CD4-positive, alpha-beta T cell treated with Interleukin-4 for 1 hour (primary cell): Measurements from ENCODE around the gene JAK1.
"Not testable (repeated sequence)": the region's sequence is repeated elsewhere in the genome, so short reads cannot be mapped to it uniquely, and the experiment has no call there.

Experiments used
- DNase-seq, 2 donors: peaks; one replicate each; pipeline ENCODE4 v3.0.0-alpha.2; 2020 to 2022

The JAK1 gene

DNA sequence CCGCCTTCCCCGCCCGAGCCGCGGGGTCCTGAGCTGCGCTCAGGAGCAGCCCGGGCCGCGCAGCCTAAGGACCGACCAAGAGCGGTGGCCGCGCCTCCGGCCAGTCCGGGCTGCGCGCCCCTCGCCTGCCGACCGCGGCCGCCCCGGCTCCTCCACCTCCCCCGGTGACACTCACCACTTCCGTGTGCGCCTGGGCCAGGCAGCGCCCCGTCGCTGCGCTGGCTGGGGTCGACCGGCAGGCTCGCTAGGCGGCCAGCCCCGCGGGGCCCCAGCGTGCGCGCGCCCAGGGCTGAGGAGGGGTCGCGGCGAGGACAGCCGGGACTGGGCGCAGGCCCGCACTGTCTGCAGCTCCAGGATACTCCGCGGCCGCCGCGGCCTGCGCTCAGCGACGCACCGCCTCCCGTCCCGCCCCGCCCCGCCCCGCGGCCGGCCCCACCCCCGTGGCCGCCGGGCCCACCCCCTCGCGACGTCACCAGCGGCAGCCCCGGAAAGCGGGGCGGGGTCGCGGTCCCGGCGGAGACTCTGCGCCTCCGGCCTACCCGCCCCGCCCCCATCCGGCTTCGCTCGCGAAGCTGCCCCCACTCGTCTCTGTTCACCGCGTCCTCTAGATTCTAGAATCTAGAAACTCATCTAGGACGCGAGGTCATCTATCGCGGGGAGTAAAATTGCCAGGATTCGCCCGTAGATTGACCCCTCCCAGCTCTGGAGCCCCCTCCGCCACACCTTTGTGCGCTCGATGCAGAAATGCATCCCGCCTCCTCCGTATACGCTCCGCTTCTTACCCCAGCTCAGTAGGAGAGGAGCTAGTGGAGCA is at the start of gene JAK1:
JAK1 (minus strand) TSS at position 392 of the 814 bp plus-strand sequence. CDS start 80,285 bp downstream, outside the sequence.
- DNase-seq: peak; percentile 87 to 88

- no peak for DNase-seq
These were observed 48.0 kb upstream of the JAK1 start for GRCh38 chr1:65014321-65014720.

- DNase-seq: peak in 1 of 2 donors; percentile 11
These were observed 45.6 kb upstream of the JAK1 start for GRCh38 chr1:65011983-65012382.

- DNase-seq: no peak
These were observed 43.5 kb upstream of the JAK1 start for GRCh38 chr1:65009724-65010420.

DNA sequence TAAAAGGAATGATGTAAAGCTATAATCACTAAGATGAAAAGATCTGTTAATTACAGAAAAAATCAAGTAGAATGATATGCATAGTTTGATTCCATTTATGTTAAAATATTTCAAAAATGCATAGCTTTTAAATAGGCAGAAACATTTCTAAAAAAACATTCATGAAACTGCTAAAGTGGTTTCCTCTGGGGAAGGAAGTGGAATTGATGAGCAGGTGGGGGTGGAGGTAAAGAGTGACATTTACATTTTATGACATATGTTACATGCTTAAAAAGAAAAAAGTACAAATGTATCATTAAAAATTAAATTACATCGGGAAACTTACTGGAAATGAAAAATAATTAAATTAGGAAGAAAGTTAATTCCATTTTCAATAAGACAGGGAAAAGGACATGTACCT is 42.8 kb upstream of the JAK1 start:
- DNase-seq: peak in 1 of 2 donors; percentile 18

DNA sequence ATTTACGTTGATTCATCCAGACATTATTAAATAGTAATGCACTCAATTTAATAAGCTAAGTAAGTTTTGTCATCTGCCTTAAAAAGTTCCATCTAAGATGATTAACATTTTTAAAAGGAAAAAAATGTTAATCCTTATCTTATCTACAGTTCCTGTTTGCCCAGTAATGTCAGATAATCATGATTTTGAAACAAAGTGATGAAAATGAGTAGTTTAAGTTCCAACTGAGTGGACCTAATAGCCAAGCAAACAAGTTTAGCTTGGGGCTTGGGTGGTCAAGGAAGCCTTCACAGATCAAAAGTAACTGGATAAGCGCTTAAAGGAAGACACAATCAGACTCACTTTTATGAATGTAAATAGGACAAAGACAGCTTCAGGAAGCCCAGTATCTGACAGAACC is 40.5 kb upstream of the JAK1 start:
- DNase-seq: no peak

- DNase-seq: no peak
These were observed 36.9 kb upstream of the JAK1 start for GRCh38 chr1:65003316-65003664.

DNA sequence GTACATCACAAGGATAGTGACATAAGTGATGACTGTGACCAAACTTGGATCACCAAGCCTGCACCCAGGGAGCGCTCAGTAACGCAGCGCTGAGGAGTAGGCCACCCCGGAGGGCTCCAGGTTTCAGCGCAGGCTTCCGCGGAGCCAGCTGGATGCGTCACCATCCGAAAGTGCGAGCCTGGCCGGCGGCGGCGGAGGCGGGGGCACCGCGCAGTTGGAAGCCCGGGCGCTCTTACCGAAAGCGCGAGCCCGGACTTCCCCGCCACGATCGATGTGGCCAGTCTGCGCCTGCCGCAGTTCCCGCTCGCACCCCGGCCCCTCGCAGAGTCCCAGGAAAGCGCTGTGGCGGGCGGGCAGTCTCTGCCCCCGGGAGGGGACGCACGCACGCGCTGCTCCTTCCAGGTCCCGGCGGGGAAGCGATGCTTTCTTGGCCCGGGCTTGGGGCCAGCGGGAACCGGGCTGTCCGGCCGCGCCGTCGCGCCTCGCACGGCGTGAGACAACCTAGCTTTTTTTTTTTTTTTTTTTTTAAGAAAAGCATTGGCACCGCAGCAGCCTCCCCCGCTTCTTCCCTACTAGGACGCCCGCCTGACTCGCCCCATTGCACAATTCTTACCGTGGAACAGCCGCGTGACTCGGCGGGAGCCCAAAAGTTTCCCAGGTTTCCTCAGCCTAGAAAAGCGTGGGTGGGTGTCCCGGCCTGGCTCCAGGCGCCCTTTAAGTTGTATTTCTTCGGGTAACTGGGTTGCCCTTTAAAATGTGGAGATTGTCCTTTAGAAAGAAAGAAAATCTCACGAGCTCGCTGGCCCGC is 36.4 kb upstream of the JAK1 start:
- peak; percentile 75 to 84 for DNase-seq

- DNase-seq: no peak
These were observed 35.8 kb upstream of the JAK1 start for GRCh38 chr1:65002156-65002507.

GRCh38 chr1:65001231-65001792 is 35.0 kb upstream of the JAK1 start:
- DNase-seq: peak; percentile 68 to 84

GRCh38 chr1:64998425-64998948 is 32.1 kb upstream of the JAK1 start:
- not testable (repeated sequence) for DNase-seq

DNA sequence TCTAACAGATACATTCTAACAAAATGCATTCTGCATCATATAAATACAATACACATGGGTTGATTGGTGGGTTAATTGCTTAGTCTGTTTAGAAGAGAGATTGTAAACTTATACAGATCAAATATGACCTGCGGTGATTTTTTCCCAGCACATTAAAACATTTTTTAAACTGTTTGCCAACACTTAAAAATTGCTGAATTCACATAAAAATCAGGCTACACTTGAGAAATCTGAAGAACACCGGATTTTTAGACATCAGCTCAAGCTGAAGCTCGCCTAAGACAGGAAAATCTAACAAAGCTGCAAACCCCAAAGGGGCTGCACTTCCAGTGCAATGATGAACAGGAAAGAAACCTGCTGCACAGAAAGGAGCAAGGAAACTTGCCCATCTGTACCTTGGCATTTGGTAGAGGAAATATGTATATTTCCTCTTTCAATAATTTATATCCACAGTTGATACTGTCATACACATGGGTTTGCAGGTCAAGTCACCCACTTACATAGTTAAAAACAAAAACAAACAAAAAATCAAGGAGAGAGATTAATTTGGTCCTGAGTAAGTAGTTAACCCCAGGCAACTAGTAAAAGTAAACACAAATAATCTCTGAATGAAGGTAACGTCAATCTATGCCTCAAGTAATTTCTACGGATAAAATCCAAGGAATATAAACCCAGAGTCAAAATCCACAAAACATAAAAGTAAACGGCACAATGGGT is 30.4 kb upstream of the JAK1 start:
- no peak for DNase-seq

- no peak for DNase-seq
These were observed 29.0 kb upstream of the JAK1 start for GRCh38 chr1:64995316-64995715.

- DNase-seq: peak in 1 of 2 donors; percentile 27
These were observed 20.8 kb upstream of the JAK1 start for GRCh38 chr1:64986903-64987871.

DNA sequence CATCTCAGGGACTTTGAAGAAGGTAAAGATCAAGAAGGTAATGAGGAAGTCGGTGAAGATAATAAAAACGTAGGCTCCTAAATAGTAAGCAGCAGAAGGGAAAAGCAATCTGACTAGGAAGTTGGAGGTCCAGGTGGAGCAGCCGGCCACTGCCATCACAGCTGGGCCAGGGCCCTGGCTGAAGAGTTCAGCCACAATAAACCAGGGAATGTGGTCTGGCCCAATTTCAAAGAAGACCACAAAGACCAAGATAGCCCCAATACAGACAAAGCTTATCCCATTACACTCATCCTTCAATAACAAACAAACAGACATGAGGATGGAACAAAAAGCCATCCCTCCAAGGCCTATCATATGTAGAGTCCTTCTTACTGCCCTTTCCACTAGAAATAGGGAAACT is 18.4 kb upstream of the JAK1 start:
- DNase-seq: no peak

DNA sequence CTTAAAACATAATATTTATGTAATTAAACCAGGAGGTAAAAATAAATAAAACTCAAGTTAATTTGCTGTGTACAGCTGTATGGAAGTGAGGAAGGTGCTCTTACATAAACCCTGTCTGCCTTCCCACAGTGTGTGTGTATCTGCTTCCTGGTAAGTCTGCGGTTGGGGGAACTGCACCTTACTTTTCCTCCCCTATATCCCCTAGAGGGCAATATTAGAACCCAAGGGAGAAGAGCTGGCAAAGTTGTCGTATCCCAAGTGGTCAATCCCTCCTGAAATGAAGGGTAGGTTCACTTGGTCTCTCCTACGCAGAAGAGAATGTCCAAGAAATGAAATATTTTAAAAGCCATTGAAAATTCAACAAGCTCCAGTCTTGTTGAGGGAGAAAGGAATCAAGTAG is 17.8 kb upstream of the JAK1 start:
- no peak for DNase-seq

DNA sequence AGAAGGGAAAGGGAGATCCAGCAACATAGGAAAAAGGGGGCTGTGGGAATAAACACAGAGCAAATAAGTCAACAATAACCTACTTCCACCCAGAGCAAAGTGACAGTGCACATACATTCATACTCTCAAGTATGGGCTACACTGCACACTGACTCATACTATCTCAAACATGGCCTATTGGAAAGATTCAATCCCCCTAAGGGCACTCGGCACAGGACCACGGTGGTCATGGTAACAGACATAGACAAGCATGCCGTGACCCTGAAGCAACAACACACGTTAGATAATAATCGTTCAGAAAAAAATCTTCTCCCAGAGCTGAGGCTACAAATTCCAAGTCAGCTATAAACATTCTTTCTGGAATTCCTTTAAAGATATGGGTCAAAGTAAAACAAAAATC is 16.8 kb upstream of the JAK1 start:
- no peak for DNase-seq

DNA sequence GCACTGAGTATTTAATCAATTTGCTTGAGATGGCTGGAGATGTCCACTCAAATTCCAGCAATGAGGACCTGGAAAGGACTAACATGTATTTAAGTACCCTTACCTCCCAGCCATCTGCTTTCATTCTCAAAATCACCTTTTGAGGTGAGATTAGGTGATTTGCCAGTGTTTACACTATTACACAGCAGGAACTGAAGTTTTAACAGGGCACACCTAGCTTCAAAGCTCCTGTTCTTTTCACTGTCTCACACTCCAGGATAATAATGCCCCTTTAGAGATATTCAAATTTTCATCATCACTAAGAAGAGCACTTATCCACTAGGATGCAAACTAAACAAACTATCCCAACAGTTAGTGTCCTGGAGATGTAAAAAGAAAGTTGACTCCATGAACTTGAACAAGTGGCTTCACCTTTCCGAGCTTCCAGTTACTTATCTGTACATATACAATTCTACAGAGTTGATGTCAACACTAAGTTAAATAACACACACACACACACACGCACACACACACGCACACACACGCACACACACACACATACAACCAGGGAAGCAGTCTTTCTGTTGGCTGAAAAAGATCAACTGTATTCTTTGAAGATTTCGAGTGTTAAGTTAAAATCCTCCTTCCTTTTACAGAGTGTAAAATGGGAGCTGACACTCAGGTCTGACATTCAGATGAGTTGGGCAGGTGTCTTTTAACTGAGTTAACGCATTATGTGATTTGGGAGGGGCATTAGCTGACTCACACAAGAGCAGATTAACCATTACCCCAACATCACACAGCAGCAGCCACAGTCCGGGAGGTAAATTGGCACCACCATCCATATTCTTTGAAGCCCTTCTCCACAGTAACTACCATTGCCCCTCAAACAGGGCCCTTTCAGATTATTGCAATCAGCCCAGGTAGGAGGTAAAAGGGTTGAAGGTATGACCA is 15.5 kb upstream of the JAK1 start:
- no peak for DNase-seq

- DNase-seq: no peak
These were observed 14.6 kb upstream of the JAK1 start for GRCh38 chr1:64980745-64981600.
